ENCODE data around the gene ENPP7.

DNA sequence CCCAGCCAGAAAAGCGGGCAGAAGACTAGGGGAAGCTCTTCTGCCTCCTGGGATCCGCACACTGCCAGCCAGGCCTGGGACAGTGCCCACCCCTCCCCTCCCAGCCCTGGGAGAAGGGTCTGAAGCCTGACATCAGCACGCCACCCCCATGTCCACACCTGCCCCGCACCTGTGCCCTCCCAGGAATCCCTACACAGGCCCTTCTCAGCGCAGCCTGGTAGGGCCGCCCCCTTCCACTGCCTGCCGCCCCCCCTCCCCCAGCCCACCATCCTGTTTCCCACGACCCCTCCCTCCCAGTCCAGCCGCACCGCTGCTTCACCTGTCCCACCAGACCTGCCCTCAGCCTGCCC is 10.6 kb downstream of the ENPP7 start:
- TF ChIP-seq, protein P1, sequence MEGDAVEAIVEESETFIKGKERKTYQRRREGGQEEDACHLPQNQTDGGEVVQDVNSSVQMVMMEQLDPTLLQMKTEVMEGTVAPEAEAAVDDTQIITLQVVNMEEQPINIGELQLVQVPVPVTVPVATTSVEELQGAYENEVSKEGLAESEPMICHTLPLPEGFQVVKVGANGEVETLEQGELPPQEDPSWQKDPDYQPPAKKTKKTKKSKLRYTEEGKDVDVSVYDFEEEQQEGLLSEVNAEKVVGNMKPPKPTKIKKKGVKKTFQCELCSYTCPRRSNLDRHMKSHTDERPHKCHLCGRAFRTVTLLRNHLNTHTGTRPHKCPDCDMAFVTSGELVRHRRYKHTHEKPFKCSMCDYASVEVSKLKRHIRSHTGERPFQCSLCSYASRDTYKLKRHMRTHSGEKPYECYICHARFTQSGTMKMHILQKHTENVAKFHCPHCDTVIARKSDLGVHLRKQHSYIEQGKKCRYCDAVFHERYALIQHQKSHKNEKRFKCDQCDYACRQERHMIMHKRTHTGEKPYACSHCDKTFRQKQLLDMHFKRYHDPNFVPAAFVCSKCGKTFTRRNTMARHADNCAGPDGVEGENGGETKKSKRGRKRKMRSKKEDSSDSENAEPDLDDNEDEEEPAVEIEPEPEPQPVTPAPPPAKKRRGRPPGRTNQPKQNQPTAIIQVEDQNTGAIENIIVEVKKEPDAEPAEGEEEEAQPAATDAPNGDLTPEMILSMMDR (IDR thresholded peaks at IDR 0.05 in 8 of 11, conservative IDR thresholded peaks at IDR 0.05 in 3 of 11), result no peak
- no peak for TF ChIP-seq POLR2A (IDR thresholded peaks at IDR 0.05)

All from spleen (tissue), 7 donors.